HL-60 (cell line): ENCODE data around the gene TNF.
A peak's percentile ranks its signal among the peaks of the same experiment; 100 is the strongest.

Experiments
- CTCF ChIP-seq: IDR thresholded peaks from one replicate; pipeline ENCODE4 v1.5.1; 2011; ENCODE audit warnings: low read length, control low read depth, inconsistent platforms; ENCODE audit not compliant: insufficient read depth
- GABPA ChIP-seq: IDR thresholded peaks from 2 replicates; pipeline ENCODE4 v1.6.1; 2012; ENCODE audit warnings: low read depth
- POLR2AphosphoS5 ChIP-seq: IDR thresholded peaks from 2 replicates; pipeline ENCODE4 v1.6.1; 2012; ENCODE audit warnings: low read depth
- REST ChIP-seq: IDR thresholded peaks from 2 replicates; pipeline ENCODE4 v1.6.1; 2012; ENCODE audit warnings: low read depth; ENCODE audit not compliant: insufficient replicate concordance
- SPI1 ChIP-seq: IDR thresholded peaks from 2 replicates; pipeline ENCODE4 v1.6.1; 2012; ENCODE audit warnings: low read depth, mild to moderate bottlenecking, borderline replicate concordance

- TF ChIP-seq CTCF (no peak), REST (no peak), POLR2AphosphoS5 (no peak), GABPA (no peak), SPI1 (peak; percentile 14; the same call in 1 of the 2 replicates)
Observed at GRCh38 chr6:31541059-31541657, 34.2 kb upstream of the TNF start.
